ENCODE measurements around the gene ZFHX2.

Gene ZFHX2

GRCh38 chr14:23523229-23524016 is 28.1 kb downstream of the ZFHX2 start:
- in situ Hi-C loops (cut with MboI; ENCODE audit: low sequenced_read_pairs), result no loop called here

GRCh38 chr14:23522643-23523198 is 28.8 kb downstream of the ZFHX2 start:
- in situ Hi-C loops (cut with MboI; ENCODE audit: low sequenced_read_pairs), result no loop called here

GRCh38 chr14:23521785-23522640 is 29.6 kb downstream of the ZFHX2 start:
- in situ Hi-C loops (cut with MboI; ENCODE audit: low sequenced_read_pairs), result no loop called here

GRCh38 chr14:23520899-23521533 is 30.5 kb downstream of the ZFHX2 start:
- in situ Hi-C loops (cut with MboI; ENCODE audit: low sequenced_read_pairs), result no loop called here

GRCh38 chr14:23518709-23519108 is 32.9 kb downstream of the ZFHX2 start:
- in situ Hi-C loops (cut with MboI; ENCODE audit: low sequenced_read_pairs), result no loop called here

- in situ Hi-C loops (cut with MboI; ENCODE audit: low sequenced_read_pairs), result no loop called here
These were observed 33.8 kb downstream of the ZFHX2 start for GRCh38 chr14:23517650-23518326.

GRCh38 chr14:23514644-23514957 is 37.0 kb downstream of the ZFHX2 start:
- in situ Hi-C loops (cut with MboI; ENCODE audit: low sequenced_read_pairs), result no loop called here

GRCh38 chr14:23513818-23514643 is 37.5 kb downstream of the ZFHX2 start:
- in situ Hi-C loops (cut with MboI; ENCODE audit: low sequenced_read_pairs), result no loop called here

GRCh38 chr14:23513005-23513817 is 38.4 kb downstream of the ZFHX2 start:
- in situ Hi-C loops (cut with MboI; ENCODE audit: low sequenced_read_pairs), result no loop called here

- in situ Hi-C loops (cut with MboI; ENCODE audit: low sequenced_read_pairs), result no loop called here
These were observed 39.4 kb downstream of the ZFHX2 start for GRCh38 chr14:23512156-23512555.

GRCh38 chr14:23494223-23494622 is 57.3 kb downstream of the ZFHX2 start:
- in situ Hi-C loops (cut with MboI; ENCODE audit: low sequenced_read_pairs), result no loop called here

- in situ Hi-C loops (cut with MboI; ENCODE audit: low sequenced_read_pairs), result no loop called here
These were observed 58.8 kb downstream of the ZFHX2 start for GRCh38 chr14:23492618-23493272.

GRCh38 chr14:23487216-23487615 is 64.3 kb downstream of the ZFHX2 start:
- in situ Hi-C loops (cut with MboI; ENCODE audit: low sequenced_read_pairs), result loop anchor here (5.0 kb wide), 1 partner anchor 70 kb away; the partner anchor contains the start of gene THTPA

GRCh38 chr14:23486036-23486435 is 65.5 kb downstream of the ZFHX2 start:
- in situ Hi-C loops (cut with MboI; ENCODE audit: low sequenced_read_pairs), result loop anchor here (5.0 kb wide), 1 partner anchor 71 kb away; the partner anchor contains the start of gene THTPA

GRCh38 chr14:23485326-23485725 is 66.2 kb downstream of the ZFHX2 start:
- in situ Hi-C loops (cut with MboI; ENCODE audit: low sequenced_read_pairs), result loop anchor here (5.0 kb wide), 1 partner anchor 72 kb away; the partner anchor contains the start of gene THTPA

GRCh38 chr14:23483236-23483854 is 68.2 kb downstream of the ZFHX2 start:
- in situ Hi-C loops (cut with MboI; ENCODE audit: low sequenced_read_pairs), result no loop called here

GRCh38 chr14:23482823-23483148 is 68.8 kb downstream of the ZFHX2 start:
- in situ Hi-C loops (cut with MboI; ENCODE audit: low sequenced_read_pairs), result no loop called here
